Tibial artery (tissue), 4 donors: Measurements from ENCODE around the gene TUBA3E.
"Not testable (repeated sequence)": the region's sequence is repeated elsewhere in the genome, so short reads cannot be mapped to it uniquely, and the experiment has no call there.

Source experiments
- DNase-seq, 2 donors: peaks; one replicate each; pipeline ENCODE4 v3.0.0-alpha.2; 2019
- H3K27ac ChIP-seq, 2 donors: fragments of 200-600 bp; sonication (generic) in 1 of 2; 1 replicate in 1 of 2; 2 replicates in 1 of 2; pipeline ENCODE4 v1.5.1; 2018 to 2019; ENCODE audit warnings: mild to moderate bottlenecking in 1 of 2
- H3K27me3 ChIP-seq, 2 donors: fragments of 200-600 bp; sonication (generic) in 1 of 2; one replicate each; pipeline versions ENCODE4 v1.5.1 to v1.6.0; 2016 to 2019
- H3K36me3 ChIP-seq, 3 donors: fragments of 200-600 bp; sonication (generic) in 2 of 3; one replicate each; pipeline ENCODE4 v1.5.1; 2016 to 2019; ENCODE audit warnings: mild to moderate bottlenecking in 2 of 3
- H3K4me1 ChIP-seq, 4 donors: fragments of 200-600 bp; sonication (generic) in 2 of 4; 1 replicate in 3 of 4; 2 replicates in 1 of 4; pipeline ENCODE4 v1.5.1; 2016 to 2019
- H3K4me3 ChIP-seq, 2 donors: fragments of 200-600 bp; sonication (generic) in 1 of 2; 1 replicate in 1 of 2; 2 replicates in 1 of 2; pipeline ENCODE4 v1.5.1; 2018 to 2019; ENCODE audit warnings: mild to moderate bottlenecking in 2 of 2
- H3K9me3 ChIP-seq, 3 donors: fragments of 200-600 bp; sonication (generic) in 1 of 3; one replicate each; pipeline ENCODE4 v1.5.1; 2016 to 2019
- CTCF ChIP-seq, 2 experiments: fragments of 200-600 bp in 1 of 2; fragments of 450-650 bp in 1 of 2; IDR thresholded peaks; one replicate each; pipeline ENCODE4 v1.5.1; 2017 to 2019; ENCODE audit warnings: antibody characterized with exemption in 2 of 2, mild to moderate bottlenecking in 1 of 2, moderate library complexity in 1 of 2
- intact Hi-C: fragments of 100-400 bp; cut with DNase I; formaldehyde crosslinking; loops from one replicate; pipeline ENCODE4 v1.15.0; 2023; ENCODE audit warnings: low total_unique reads

Gene TUBA3E

GRCh38 chr2:130156624-130157004 is 41.6 kb downstream of the TUBA3E start:
- no peak for TF ChIP-seq CTCF (IDR thresholded peaks at IDR 0.05)
- Histone ChIP-seq H3K9me3 (no peaks in the 10 kb centered on the region), H3K27ac (no peak overlapping the region), H3K4me3 (no peak overlapping the region), H3K36me3 (peaks cover 32 to 95% (median 64%) of the 10 kb centered on the region in 3 donors), H3K4me1 (no peaks in the 10 kb centered on the region), H3K27me3 (no peaks in the 10 kb centered on the region)
- DNase-seq = no peak
- intact Hi-C loops = no loop called here

- H3K27ac ChIP-seq, H3K27me3 ChIP-seq, H3K4me3 ChIP-seq, H3K9me3 ChIP-seq, intact Hi-C loops, H3K4me1 ChIP-seq, DNase-seq: not testable (repeated sequence)
- peaks cover 32 to 89% (median 59%) of the 10 kb centered on the region in 3 donors for H3K36me3 ChIP-seq
Observed at GRCh38 chr2:130155956-130156623, 42.1 kb downstream of the TUBA3E start.

GRCh38 chr2:130154773-130155765 is 43.2 kb downstream of the TUBA3E start:
- intact Hi-C loops = no loop called here
- Histone ChIP-seq H3K9me3 (no peaks in the 10 kb centered on the region), H3K36me3 (peaks cover 29 to 79% (median 54%) of the 10 kb centered on the region in 3 donors), H3K4me3 (no peak overlapping the region), H3K27ac (no peak overlapping the region), H3K4me1 (no peaks in the 10 kb centered on the region), H3K27me3 (no peaks in the 10 kb centered on the region)
- TF ChIP-seq CTCF (IDR thresholded peaks at IDR 0.05) = no peak
- no peak for DNase-seq

GRCh38 chr2:130154423-130154770 is 43.8 kb downstream of the TUBA3E start:
- H3K27me3 ChIP-seq, H3K4me3 ChIP-seq, H3K4me1 ChIP-seq, intact Hi-C loops, H3K9me3 ChIP-seq, DNase-seq, H3K27ac ChIP-seq: not testable (repeated sequence)
- peaks cover 25 to 72% (median 49%) of the 10 kb centered on the region in 3 donors for H3K36me3 ChIP-seq

- peaks cover 25 to 67% (median 44%) of the 10 kb centered on the region in 3 donors for H3K36me3 ChIP-seq
- H3K9me3 ChIP-seq, H3K4me3 ChIP-seq, DNase-seq, H3K4me1 ChIP-seq, intact Hi-C loops, H3K27me3 ChIP-seq, H3K27ac ChIP-seq: not testable (repeated sequence)
Observed at GRCh38 chr2:130153721-130154422, 44.4 kb downstream of the TUBA3E start.

- no peak for DNase-seq
- Histone ChIP-seq H3K27me3 (no peaks in the 10 kb centered on the region), H3K27ac (no peak overlapping the region), H3K4me1 (no peaks in the 10 kb centered on the region), H3K36me3 (peaks cover 25 to 59% (median 39%) of the 10 kb centered on the region in 3 donors), H3K4me3 (no peak overlapping the region), H3K9me3 (no peaks in the 10 kb centered on the region)
- TF ChIP-seq CTCF (IDR thresholded peaks at IDR 0.05) = no peak
- intact Hi-C loops = no loop called here
Observed at GRCh38 chr2:130152816-130153595, 45.2 kb downstream of the TUBA3E start.

GRCh38 chr2:130152136-130152815 is 46.0 kb downstream of the TUBA3E start:
- H3K4me1 ChIP-seq, intact Hi-C loops, DNase-seq, H3K4me3 ChIP-seq, H3K27ac ChIP-seq, H3K27me3 ChIP-seq, H3K9me3 ChIP-seq: not testable (repeated sequence)
- peaks cover 25 to 51% (median 35%) of the 10 kb centered on the region in 3 donors for H3K36me3 ChIP-seq

- H3K9me3 ChIP-seq, DNase-seq, H3K4me3 ChIP-seq, H3K27ac ChIP-seq, intact Hi-C loops, H3K27me3 ChIP-seq, H3K4me1 ChIP-seq: not testable (repeated sequence)
- H3K36me3 ChIP-seq = peaks cover 25 to 45% (median 34%) of the 10 kb centered on the region in 3 donors
Observed at GRCh38 chr2:130151145-130151512, 47.1 kb downstream of the TUBA3E start.
